ENCODE results near the gene SESN3.

DNA sequence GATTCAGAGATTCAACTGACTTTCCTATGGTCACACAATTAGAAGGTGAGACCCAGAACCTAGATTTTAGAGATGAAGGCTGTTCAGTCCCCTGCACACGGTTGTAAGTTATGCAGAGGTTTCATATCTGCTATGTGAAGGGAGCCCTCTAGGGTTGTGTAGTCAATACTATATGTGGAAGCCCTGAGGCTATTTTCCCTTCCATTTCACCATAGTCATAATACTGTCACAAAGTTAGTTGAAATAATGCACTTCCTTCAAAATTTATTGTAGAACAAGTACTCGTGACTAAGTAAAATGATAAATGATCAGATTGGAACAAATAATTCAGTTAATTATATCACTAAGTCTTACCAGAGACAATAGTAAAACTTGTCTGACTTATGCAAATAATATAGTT is 92.6 kb downstream of the SESN3 start:
- TF ChIP-seq EZH2 (IDR thresholded peaks at IDR 0.05; ENCODE audit: borderline replicate concordance, low read depth, low read length, severe bottlenecking) = no peak
- TF ChIP-seq, protein P1, sequence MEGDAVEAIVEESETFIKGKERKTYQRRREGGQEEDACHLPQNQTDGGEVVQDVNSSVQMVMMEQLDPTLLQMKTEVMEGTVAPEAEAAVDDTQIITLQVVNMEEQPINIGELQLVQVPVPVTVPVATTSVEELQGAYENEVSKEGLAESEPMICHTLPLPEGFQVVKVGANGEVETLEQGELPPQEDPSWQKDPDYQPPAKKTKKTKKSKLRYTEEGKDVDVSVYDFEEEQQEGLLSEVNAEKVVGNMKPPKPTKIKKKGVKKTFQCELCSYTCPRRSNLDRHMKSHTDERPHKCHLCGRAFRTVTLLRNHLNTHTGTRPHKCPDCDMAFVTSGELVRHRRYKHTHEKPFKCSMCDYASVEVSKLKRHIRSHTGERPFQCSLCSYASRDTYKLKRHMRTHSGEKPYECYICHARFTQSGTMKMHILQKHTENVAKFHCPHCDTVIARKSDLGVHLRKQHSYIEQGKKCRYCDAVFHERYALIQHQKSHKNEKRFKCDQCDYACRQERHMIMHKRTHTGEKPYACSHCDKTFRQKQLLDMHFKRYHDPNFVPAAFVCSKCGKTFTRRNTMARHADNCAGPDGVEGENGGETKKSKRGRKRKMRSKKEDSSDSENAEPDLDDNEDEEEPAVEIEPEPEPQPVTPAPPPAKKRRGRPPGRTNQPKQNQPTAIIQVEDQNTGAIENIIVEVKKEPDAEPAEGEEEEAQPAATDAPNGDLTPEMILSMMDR (IDR thresholded peaks at IDR 0.05; ENCODE audit: borderline replicate concordance, extremely low read depth, low read length, poor library complexity, severe bottlenecking) = peak; percentile 11
